Measurements from ENCODE around the gene CLPTM1L.

- TF ChIP-seq PKNOX1 (IDR thresholded peaks at IDR 0.05) = no peak
- no peak for TF ChIP-seq NFRKB (IDR thresholded peaks at IDR 0.05)
- no peak for TF ChIP-seq CTBP1 (IDR thresholded peaks at IDR 0.05; ENCODE audit: borderline replicate concordance)
- TF ChIP-seq SUZ12 (IDR thresholded peaks at IDR 0.05) = no peak
- TF ChIP-seq BHLHE40 (IDR thresholded peaks at IDR 0.05; ENCODE audit: borderline replicate concordance) = no peak
- TF ChIP-seq ZNF384 (IDR thresholded peaks at IDR 0.05) = no peak
- no peak for TF ChIP-seq TARDBP (IDR thresholded peaks at IDR 0.05)
- no peak for TF ChIP-seq ARNT (IDR thresholded peaks at IDR 0.05)
- no peak for TF ChIP-seq HDGF (IDR thresholded peaks at IDR 0.05; ENCODE audit: borderline replicate concordance)
Observed at GRCh38 chr5:1277331-1277730, 67.6 kb downstream of the CLPTM1L start.

Measured in HEK293T (cell line).